ENCODE data around the gene HLA-DMA. TPM values are rescaled to one million over a fixed set of nuclear protein-coding genes. Genes with fewer than 3 reads are reported as not detected.

The HLA-DMA gene
- total and polyA plus RNA-seq, 9 of the 15 experiments (the other 6 are each of a cell fraction or from before 2014, with no cell fraction given), result 0.13 to 0.83 (median 0.51) TPM

GRCh38 chr6:32969685-32970412 is 17.0 kb upstream of the HLA-DMA start (continued):
- TF ChIP-seq ZNF699 (CRISPR knock-in tag; IDR thresholded peaks at IDR 0.05; ENCODE audit: insufficient replicate concordance) (no peak), ZNF740 (CRISPR knock-in tag; IDR thresholded peaks at IDR 0.05) (0 out of 2 replicates have a peak, but pooled peaks have one; percentile 5), ZNF740 (tag; IDR thresholded peaks at IDR 0.05) (peak in 1 of 2 experiments; percentile 83; a peak in 2 of 4 replicates), ZNF318 (IDR thresholded peaks at IDR 0.05; ENCODE audit: borderline replicate concordance in 1 of 2, low read depth in 1 of 2) (peak in 1 of 2 experiments; percentile 85; a peak in 1 of 4 replicates), ZNF347 (CRISPR knock-in tag; IDR thresholded peaks at IDR 0.05; ENCODE audit: low read depth) (no peak), GATAD2A (IDR thresholded peaks at IDR 0.05) (no peak), EGR1 (conservative IDR thresholded peaks at IDR 0.05) (peak; percentile 97), ZBED1 (IDR thresholded peaks at IDR 0.05) (no peak), ZNF511 (CRISPR knock-in tag; IDR thresholded peaks at IDR 0.05) (no peak), NR4A1 (CRISPR knock-in tag; IDR thresholded peaks at IDR 0.05) (no peak; the same call in 1 of the 2 replicates), NR4A1 (tag; IDR thresholded peaks at IDR 0.05) (peak; percentile 56; the same call in 1 of the 2 replicates), FIP1L1 (IDR thresholded peaks at IDR 0.05; ENCODE audit: low read depth, low read length, poor library complexity, severe bottlenecking) (peak; percentile 8), SMAD2 (IDR thresholded peaks at IDR 0.05; ENCODE audit: low read depth, low read length) (no peak), STAT5A (IDR thresholded peaks at IDR 0.05; ENCODE audit: borderline replicate concordance, low read length) (no peak; the same call in 1 of the 2 replicates), KAT2B (IDR thresholded peaks at IDR 0.05; ENCODE audit: low read depth, low read length) (no peak), TSC22D4 (tag; IDR thresholded peaks at IDR 0.05) (no peak), BRD4 (IDR thresholded peaks at IDR 0.05) (0 out of 2 replicates have a peak, but pooled peaks have one; percentile 99), HDAC3 (IDR thresholded peaks at IDR 0.05; ENCODE audit: borderline replicate concordance, partially characterized antibody) (no peak), ZNF583 (CRISPR knock-in tag; IDR thresholded peaks at IDR 0.05) (no peak; the same call in 1 of the 2 replicates)

Data from K562 (cell line).